GDM1 (cell line): ENCODE measurements around the gene APOO.
"Not testable (repeated sequence)": the region's sequence is repeated elsewhere in the genome, so short reads cannot be mapped to it uniquely, and the experiment has no call there.

Experiments
- DNase-seq: peaks from one replicate; lab custom pipeline; 2025; lab: John Stamatoyannopoulos, UW

Gene APOO

GRCh38 chrX:23859238-23859637 lies 48.5 kb downstream of the APOO start:
- DNase-seq = not testable (repeated sequence)

- no peak for DNase-seq
Observed at GRCh38 chrX:23857935-23858334, 49.8 kb downstream of the APOO start.

GRCh38 chrX:23857363-23857762 lies 50.4 kb downstream of the APOO start:
- no peak for DNase-seq

- no peak for DNase-seq
Observed at GRCh38 chrX:23855569-23855968, 52.2 kb downstream of the APOO start.

GRCh38 chrX:23854945-23855344 lies 52.8 kb downstream of the APOO start:
- DNase-seq = no peak

GRCh38 chrX:23854122-23854521 lies 53.6 kb downstream of the APOO start:
- DNase-seq = no peak

- DNase-seq = no peak
Observed at GRCh38 chrX:23851544-23851943, 56.2 kb downstream of the APOO start.

- no peak for DNase-seq
Observed at GRCh38 chrX:23849241-23849640, 58.5 kb downstream of the APOO start.

GRCh38 chrX:23845351-23845817 lies 62.4 kb downstream of the APOO start:
- DNase-seq = no peak

- peak; percentile 57 for DNase-seq
Observed at GRCh38 chrX:23844502-23845138, 63.1 kb downstream of the APOO start.

- no peak for DNase-seq
Observed at GRCh38 chrX:23841847-23842522, 65.8 kb downstream of the APOO start.

GRCh38 chrX:23840674-23841073 lies 67.1 kb downstream of the APOO start:
- DNase-seq = no peak

GRCh38 chrX:23838953-23839352 lies 68.8 kb downstream of the APOO start:
- no peak for DNase-seq

- DNase-seq = no peak
Observed at GRCh38 chrX:23832721-23833120, 75.0 kb downstream of the APOO start.

- no peak for DNase-seq
Observed at GRCh38 chrX:23828881-23829280, 78.9 kb downstream of the APOO start.

GRCh38 chrX:23826653-23827052 lies 81.1 kb downstream of the APOO start:
- no peak for DNase-seq

GRCh38 chrX:23826216-23826615 lies 81.5 kb downstream of the APOO start:
- no peak for DNase-seq

- no peak for DNase-seq
Observed at GRCh38 chrX:23825675-23826074, 82.1 kb downstream of the APOO start.

GRCh38 chrX:23822841-23823240 lies 84.9 kb downstream of the APOO start:
- no peak for DNase-seq

GRCh38 chrX:23822397-23822796 lies 85.3 kb downstream of the APOO start:
- no peak for DNase-seq

GRCh38 chrX:23821847-23822246 lies 85.9 kb downstream of the APOO start:
- no peak for DNase-seq

- DNase-seq = no peak
Observed at GRCh38 chrX:23820235-23820782, 87.4 kb downstream of the APOO start.
